Endodermal cell (in vitro differentiated cells): ENCODE data around the gene METRNL. TPM values are rescaled to one million over a fixed set of nuclear protein-coding genes. Genes with fewer than 3 reads are reported as not detected.

Experiments
- DNase-seq: peaks from one replicate; pipeline ENCODE4 v3.0.0-alpha.2; 2017
- H3K27ac ChIP-seq: 2 replicates; pipeline ENCODE4 v1.5.1; 2013; ENCODE audit warnings: mild to moderate bottlenecking, low read depth, low read length, moderate library complexity
- H3K27me3 ChIP-seq: 2 replicates; pipeline ENCODE4 v1.6.1; 2013; ENCODE audit warnings: mild to moderate bottlenecking, low read length, moderate library complexity; ENCODE audit not compliant: insufficient read depth, control insufficient read depth, poor library complexity, severe bottlenecking
- H3K36me3 ChIP-seq: 2 replicates; pipeline ENCODE4 v1.7.0; 2013; ENCODE audit warnings: mild to moderate bottlenecking, low read length, moderate library complexity; ENCODE audit not compliant: control insufficient read depth, insufficient read depth
- H3K4me1 ChIP-seq: one replicate; pipeline ENCODE4 v1.7.0; 2013; ENCODE audit warnings: low read length; ENCODE audit not compliant: control insufficient read depth, insufficient read depth
- H3K4me3 ChIP-seq: 2 replicates; pipeline ENCODE4 v1.5.1; 2013; ENCODE audit warnings: mild to moderate bottlenecking, low read length, moderate library complexity
- H3K9ac ChIP-seq: 2 replicates; pipeline ENCODE4 v1.6.1; 2013; ENCODE audit warnings: mild to moderate bottlenecking, low read length, moderate library complexity; ENCODE audit not compliant: poor library complexity, severe bottlenecking; ENCODE audit errors: extremely low read depth
- H3K9me3 ChIP-seq: 2 replicates; pipeline ENCODE4 v1.6.1; 2013; ENCODE audit warnings: mild to moderate bottlenecking, low read length, moderate library complexity; ENCODE audit not compliant: control insufficient read depth
- H3K27ac Mint-ChIP-seq: 2 replicates; pipeline ENCODE4 v1.8.0; 2020; ENCODE audit warnings: mixed read lengths
- H3K27me3 Mint-ChIP-seq: 2 replicates; pipeline ENCODE4 v1.8.0; 2021; ENCODE audit warnings: mild to moderate bottlenecking, mixed read lengths; ENCODE audit not compliant: insufficient read depth
- H3K36me3 Mint-ChIP-seq: 2 replicates; pipeline ENCODE4 v1.8.0; 2020; ENCODE audit warnings: low read depth, mixed read lengths
- H3K4me1 Mint-ChIP-seq: 2 replicates; pipeline ENCODE4 v1.8.0; 2020; ENCODE audit warnings: mixed read lengths
- H3K4me3 Mint-ChIP-seq: 2 replicates; pipeline ENCODE4 v1.8.0; 2020; ENCODE audit warnings: mild to moderate bottlenecking, moderate library complexity, mixed read lengths
- H3K9me3 Mint-ChIP-seq: 2 replicates; pipeline ENCODE4 v1.8.0; 2020; ENCODE audit warnings: mild to moderate bottlenecking, mixed read lengths
- WGBS, 2 experiments: methylation state at CpG; one replicate each; pipeline versions ENCODE4 v1.1.5 to v1.1.7; 2013; ENCODE audit warnings: missing lambda C conversion rate in 2 of 2, mixed read lengths in 1 of 2; ENCODE audit not compliant: insufficient coverage in 1 of 2, insufficient read length in 1 of 2; 5-methylcytosine and 5-hydroxymethylcytosine counted together
- total RNA-seq, 2 donors: library from RNA; stranded (reverse); fragmentation: NEBNext Ultra II Directional in 1 of 2; extraction: Animal tissue kit (Norgen Biotek cat#: 25700) in 1 of 2; gene quantifications; 2 replicates in 1 of 2; 3 replicates in 1 of 2; pipeline ENCODE4 v1.2.1, GENCODE V29; 2021
- TF ChIP-seq, protein P1 (sequence below): fragments of 200-600 bp; sonication (generic); conservative IDR thresholded peaks from 2 replicates; pipeline ENCODE4 v1.5.0; 2021; ENCODE audit warnings: antibody characterized with exemption, mild to moderate bottlenecking

Gene METRNL
- total RNA-seq, 2 donors from 2014 or later = 7.3 to 10.3 TPM

DNA sequence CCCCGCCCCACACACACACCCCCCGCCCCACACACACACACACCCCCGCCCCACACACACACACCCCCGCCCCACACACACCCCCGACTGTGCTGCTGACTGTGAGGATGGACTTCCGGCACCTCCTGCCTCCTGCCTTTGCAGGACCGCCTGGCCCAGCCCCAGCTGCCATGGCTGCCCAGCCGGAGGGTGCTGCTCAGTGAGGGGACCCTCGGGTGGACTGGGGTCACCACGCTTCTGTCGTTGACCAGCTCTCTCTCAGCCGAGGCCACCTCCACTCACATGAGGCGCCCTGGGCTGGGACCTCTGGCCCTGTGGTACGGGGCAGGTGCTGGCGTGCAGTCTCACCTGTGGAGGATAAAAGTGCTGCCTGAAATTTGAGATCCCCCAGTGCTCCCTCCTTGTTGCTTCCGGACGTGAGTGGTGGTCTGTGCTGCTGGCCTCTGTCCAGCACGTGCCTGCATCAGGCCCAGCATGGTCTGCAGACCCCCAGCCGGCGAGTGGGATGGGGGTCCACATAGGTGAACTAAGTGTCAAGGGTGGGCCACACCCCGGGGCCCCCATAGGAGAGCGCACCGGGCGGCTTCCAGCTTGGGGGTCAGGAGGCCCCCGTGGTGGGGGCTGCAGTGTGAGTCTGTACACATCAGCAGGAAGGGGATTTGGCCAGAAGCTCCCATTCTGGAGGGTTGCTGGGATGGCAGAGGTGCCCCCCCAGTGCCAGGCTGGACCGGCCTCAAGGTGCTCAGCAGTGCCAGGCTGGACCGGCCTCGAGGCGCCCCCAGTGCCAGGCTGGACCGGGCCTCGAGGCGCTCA lies 11.2 kb downstream of the METRNL start:
- TF ChIP-seq, protein P1, sequence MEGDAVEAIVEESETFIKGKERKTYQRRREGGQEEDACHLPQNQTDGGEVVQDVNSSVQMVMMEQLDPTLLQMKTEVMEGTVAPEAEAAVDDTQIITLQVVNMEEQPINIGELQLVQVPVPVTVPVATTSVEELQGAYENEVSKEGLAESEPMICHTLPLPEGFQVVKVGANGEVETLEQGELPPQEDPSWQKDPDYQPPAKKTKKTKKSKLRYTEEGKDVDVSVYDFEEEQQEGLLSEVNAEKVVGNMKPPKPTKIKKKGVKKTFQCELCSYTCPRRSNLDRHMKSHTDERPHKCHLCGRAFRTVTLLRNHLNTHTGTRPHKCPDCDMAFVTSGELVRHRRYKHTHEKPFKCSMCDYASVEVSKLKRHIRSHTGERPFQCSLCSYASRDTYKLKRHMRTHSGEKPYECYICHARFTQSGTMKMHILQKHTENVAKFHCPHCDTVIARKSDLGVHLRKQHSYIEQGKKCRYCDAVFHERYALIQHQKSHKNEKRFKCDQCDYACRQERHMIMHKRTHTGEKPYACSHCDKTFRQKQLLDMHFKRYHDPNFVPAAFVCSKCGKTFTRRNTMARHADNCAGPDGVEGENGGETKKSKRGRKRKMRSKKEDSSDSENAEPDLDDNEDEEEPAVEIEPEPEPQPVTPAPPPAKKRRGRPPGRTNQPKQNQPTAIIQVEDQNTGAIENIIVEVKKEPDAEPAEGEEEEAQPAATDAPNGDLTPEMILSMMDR = no peak
- 89 to 94% methylated on average over 12 to 28 of the region's 32 CpGs for WGBS, 2 experiments
- Mint-ChIP-seq H3K27ac (no peak overlapping the region), H3K36me3 (peaks cover 4% of the 10 kb centered on the region), H3K9me3 (no peaks in the 10 kb centered on the region), H3K4me1 (no peaks in the 10 kb centered on the region), H3K27me3 (no peaks in the 10 kb centered on the region), H3K4me3 (no peak overlapping the region)
- no peaks in the 10 kb centered on the region for H3K27me3 ChIP-seq
- no peak for DNase-seq
- no peaks in the 10 kb centered on the region for H3K36me3 ChIP-seq
- no peaks in the 10 kb centered on the region for H3K9me3 ChIP-seq
- H3K4me3 ChIP-seq = no peak overlapping the region
- no peaks in the 10 kb centered on the region for H3K4me1 ChIP-seq
- H3K9ac ChIP-seq = no peak overlapping the region
- H3K27ac ChIP-seq = no peak overlapping the region

DNA sequence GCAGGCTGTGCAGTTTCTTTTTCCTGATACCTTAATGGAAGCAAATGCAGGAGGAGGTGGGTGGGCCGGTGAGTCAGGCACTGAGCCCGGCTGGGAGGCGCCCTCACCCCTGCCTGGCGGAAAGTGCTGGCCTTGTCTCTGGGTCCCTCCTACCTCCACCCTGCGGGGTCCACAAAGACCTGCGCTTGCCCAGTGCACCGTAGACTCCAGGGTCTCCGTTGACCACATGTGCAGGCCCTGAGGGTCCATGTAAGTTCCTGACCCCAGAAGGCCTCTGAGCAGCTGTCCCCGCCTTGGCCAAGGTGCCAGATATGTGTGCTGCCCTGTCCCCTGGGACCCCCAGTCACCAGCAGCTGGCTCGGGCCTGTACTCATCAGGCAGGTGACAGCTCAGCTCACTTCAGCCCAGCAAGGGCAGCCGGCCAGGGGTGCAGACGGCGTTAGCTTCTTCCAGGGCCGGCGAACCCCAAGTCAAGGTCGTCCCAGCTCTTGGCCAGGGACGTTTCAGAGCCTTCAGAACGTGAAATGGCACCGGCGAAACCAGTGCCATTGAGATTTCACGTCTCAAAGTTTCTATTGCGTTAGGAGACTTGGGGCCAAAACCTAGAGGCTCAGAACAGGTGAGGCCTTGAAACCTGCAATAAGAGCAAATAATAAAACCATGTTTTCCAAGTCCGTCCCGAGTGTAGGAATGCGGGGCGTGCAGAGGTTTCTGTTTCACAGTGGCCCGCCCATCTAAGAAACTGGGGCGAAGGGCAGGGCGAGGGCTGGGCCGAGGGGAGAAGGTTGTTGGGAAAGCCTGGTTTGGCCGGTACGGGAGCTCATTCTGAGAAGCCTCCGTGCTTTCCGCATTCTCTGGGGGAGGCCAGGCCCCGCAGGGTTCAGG lies 12.1 kb downstream of the METRNL start:
- Histone ChIP-seq H3K27ac (no peak overlapping the region), H3K27me3 (no peaks in the 10 kb centered on the region), H3K4me1 (no peaks in the 10 kb centered on the region), H3K36me3 (no peaks in the 10 kb centered on the region), H3K9ac (no peak overlapping the region), H3K4me3 (no peak overlapping the region), H3K9me3 (no peaks in the 10 kb centered on the region)
- no peak overlapping the region for H3K27ac Mint-ChIP-seq
- TF ChIP-seq, protein P1 = no peak
- no peak for DNase-seq
- H3K36me3 Mint-ChIP-seq = peaks cover 9% of the 10 kb centered on the region
- no peaks in the 10 kb centered on the region for H3K27me3 Mint-ChIP-seq
- 91 to 94% methylated on average over 33 to 35 of the region's 35 CpGs for whole genome bisulfite sequencing, 2 experiments
- H3K4me1 Mint-ChIP-seq = no peaks in the 10 kb centered on the region
- H3K9me3 Mint-ChIP-seq = no peaks in the 10 kb centered on the region
- H3K4me3 Mint-ChIP-seq = no peak overlapping the region

DNA sequence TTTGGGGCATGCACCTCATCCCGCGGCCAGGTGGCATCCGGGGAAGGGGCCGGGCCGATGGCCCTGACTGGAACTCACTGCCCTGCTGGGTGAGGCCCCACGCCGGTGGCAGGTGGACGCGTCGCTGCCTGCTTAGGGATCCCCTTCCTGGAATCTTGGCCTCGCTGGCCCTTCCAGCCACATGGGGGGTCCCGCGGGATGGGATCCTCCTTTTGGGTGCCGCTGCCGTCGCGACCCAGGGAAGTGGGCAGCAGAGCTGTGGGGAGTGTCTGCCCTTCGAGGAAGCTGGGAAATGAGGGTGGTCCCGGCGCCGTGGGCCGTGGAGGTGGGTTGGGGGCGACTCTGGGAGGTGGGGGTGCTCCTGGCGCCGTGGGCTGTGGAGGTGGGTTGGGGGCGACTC lies 12.8 kb downstream of the METRNL start:
- no peaks in the 10 kb centered on the region for H3K4me1 ChIP-seq
- TF ChIP-seq, protein P1 = no peak

More for the DNA sequence above, 12.8 kb downstream of the METRNL start:
- peaks cover 9% of the 10 kb centered on the region for H3K36me3 Mint-ChIP-seq
- Histone ChIP-seq H3K27me3 (no peaks in the 10 kb centered on the region), H3K36me3 (no peaks in the 10 kb centered on the region), H3K27ac (no peak overlapping the region), H3K4me3 (no peak overlapping the region), H3K9ac (no peak overlapping the region), H3K9me3 (no peaks in the 10 kb centered on the region)
- no peak overlapping the region for H3K27ac Mint-ChIP-seq
- DNase-seq = no peak
- no peak overlapping the region for H3K4me3 Mint-ChIP-seq
- H3K27me3 Mint-ChIP-seq = no peaks in the 10 kb centered on the region
- H3K9me3 Mint-ChIP-seq = no peaks in the 10 kb centered on the region
- H3K4me1 Mint-ChIP-seq = no peaks in the 10 kb centered on the region
- 93 to 98% methylated on average over 10 to 18 of the region's 26 CpGs for WGBS, 2 experiments
